ENCODE data around the gene IGFBP7.
"Not testable (repeated sequence)": the region's sequence is repeated elsewhere in the genome, so short reads cannot be mapped to it uniquely, and the experiment has no call there.

The IGFBP7 gene

GRCh38 chr4:57068237-57068981, 41.8 kb downstream of the IGFBP7 start:
- DNase-seq: no peak

- DNase-seq: no peak
These were observed 44.3 kb downstream of the IGFBP7 start for GRCh38 chr4:57065730-57066482.

GRCh38 chr4:57064811-57065711, 45.1 kb downstream of the IGFBP7 start:
- no peak for DNase-seq

- no peak for DNase-seq
These were observed 46.1 kb downstream of the IGFBP7 start for GRCh38 chr4:57064120-57064519.

GRCh38 chr4:57063518-57063917, 46.7 kb downstream of the IGFBP7 start:
- DNase-seq: no peak

GRCh38 chr4:57061395-57061794, 48.8 kb downstream of the IGFBP7 start:
- no peak for DNase-seq

- not testable (repeated sequence) for DNase-seq
These were observed 49.5 kb downstream of the IGFBP7 start for GRCh38 chr4:57060717-57061067.

- no peak for DNase-seq
These were observed 50.1 kb downstream of the IGFBP7 start for GRCh38 chr4:57059890-57060716.

- DNase-seq: no peak
These were observed 54.3 kb downstream of the IGFBP7 start for GRCh38 chr4:57055886-57056285.

- no peak for DNase-seq
These were observed 56.7 kb downstream of the IGFBP7 start for GRCh38 chr4:57053508-57053907.

- DNase-seq: no peak
These were observed 58.7 kb downstream of the IGFBP7 start for GRCh38 chr4:57051524-57051923.

GRCh38 chr4:57051095-57051494, 59.1 kb downstream of the IGFBP7 start:
- no peak for DNase-seq

GRCh38 chr4:57048590-57049304, 61.4 kb downstream of the IGFBP7 start:
- no peak for DNase-seq

- not testable (repeated sequence) for DNase-seq
These were observed 63.1 kb downstream of the IGFBP7 start for GRCh38 chr4:57047046-57047445.

GRCh38 chr4:57044996-57045395, 65.2 kb downstream of the IGFBP7 start:
- no peak for DNase-seq

GRCh38 chr4:57044279-57044678, 65.9 kb downstream of the IGFBP7 start:
- no peak for DNase-seq

- DNase-seq: no peak
These were observed 66.6 kb downstream of the IGFBP7 start for GRCh38 chr4:57043347-57044251.

GRCh38 chr4:57042711-57043169, 67.4 kb downstream of the IGFBP7 start:
- DNase-seq: no peak

- no peak for DNase-seq
These were observed 69.2 kb downstream of the IGFBP7 start for GRCh38 chr4:57041020-57041419.

GRCh38 chr4:57040510-57040909, 69.7 kb downstream of the IGFBP7 start:
- no peak for DNase-seq

- no peak for DNase-seq
These were observed 70.8 kb downstream of the IGFBP7 start for GRCh38 chr4:57039345-57039744.
